CD4-positive, alpha-beta T cell treated with Interleukin-2 at 100 ng/mL for 4 hours (primary cell): ENCODE measurements around the gene WNT3A.

Experiments
- DNase-seq: peaks from one replicate; pipeline ENCODE4 v3.0.0-alpha.2; 2020; ENCODE audit warnings: low spot score

The WNT3A gene

GRCh38 chr1:228070173-228070572 is 63.4 kb downstream of the WNT3A start:
- no peak for DNase-seq

GRCh38 chr1:228070851-228071250 is 64.1 kb downstream of the WNT3A start:
- DNase-seq: no peak

DNA sequence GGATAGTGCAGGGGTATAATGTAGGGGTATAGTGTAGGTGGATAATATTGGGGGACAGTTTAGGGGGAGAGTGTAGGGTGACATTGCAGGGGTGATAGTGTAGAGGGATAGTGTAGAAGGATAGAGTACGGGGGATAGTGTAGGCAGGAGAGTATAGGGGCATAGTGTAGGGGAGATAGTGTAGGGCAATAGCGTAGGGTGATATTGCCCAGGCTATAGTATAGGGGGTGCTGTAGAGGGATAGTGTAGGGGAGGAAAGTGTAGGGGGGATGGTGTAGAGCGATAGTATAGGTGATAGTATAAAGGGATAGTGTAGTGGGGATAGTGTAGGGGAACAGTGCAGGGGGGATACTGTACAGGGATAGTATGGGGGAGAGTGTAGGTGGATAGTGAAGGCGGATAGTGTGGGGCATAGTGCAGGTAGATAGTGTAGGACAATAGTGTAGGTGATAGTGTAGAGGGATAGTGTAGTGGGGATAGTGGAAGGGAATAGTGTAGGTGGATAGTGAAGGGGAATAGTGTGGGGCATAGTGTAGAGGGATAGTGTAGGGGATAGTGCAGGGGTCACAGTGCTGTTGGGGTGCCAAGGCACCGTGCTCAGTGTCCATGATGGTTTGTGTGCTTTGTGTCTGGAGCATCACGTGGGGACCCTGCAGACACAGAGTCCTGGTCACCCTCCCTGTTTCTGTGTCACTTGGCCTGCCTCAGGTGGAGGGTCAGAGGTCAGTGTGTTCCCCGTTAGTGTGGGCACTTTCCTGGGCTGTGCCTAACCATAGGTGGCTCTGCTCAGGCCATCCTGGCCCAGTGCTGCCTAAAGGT is 65.2 kb downstream of the WNT3A start:
- DNase-seq: no peak

GRCh38 chr1:228072658-228073043 is 65.9 kb downstream of the WNT3A start:
- DNase-seq: no peak

DNA sequence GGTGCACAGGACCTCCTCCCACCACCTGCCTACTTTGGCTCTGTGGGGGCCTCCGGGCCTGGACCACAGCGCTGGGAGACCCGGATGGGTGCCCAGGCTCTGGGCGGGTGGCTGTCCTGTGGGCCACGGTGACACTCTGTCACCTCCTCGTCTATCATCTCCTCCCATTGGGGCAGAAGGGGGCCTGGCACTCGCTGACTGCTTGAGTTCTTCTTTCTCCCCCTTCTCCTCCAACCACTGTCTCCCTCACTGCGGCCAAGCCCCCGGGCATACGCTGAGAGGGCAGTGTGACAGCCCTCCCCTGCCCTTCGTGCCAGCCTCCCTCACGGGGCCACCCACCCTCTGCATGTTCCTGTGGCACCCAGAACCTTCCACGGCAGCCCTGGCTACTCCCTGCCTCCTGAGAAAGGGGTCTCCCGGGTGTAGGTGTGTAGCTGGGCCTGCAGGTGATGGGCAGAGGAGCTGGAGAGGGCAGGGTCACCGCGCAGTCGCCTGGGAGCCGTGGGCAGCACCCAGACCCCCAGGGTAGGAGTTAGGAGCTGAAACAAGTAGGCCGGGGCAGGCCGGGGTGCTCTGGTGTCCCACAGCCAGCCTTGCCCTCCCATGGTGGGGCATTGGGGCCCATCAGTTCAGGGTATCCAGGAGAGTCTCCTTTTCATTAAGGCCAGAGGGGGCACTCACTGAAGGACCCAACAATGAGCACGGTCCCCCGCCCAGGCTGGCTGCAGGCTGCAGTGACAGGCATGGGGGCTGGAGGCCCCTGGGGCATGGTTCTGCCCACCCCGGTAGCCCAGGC is 66.5 kb downstream of the WNT3A start:
- DNase-seq: no peak

DNA sequence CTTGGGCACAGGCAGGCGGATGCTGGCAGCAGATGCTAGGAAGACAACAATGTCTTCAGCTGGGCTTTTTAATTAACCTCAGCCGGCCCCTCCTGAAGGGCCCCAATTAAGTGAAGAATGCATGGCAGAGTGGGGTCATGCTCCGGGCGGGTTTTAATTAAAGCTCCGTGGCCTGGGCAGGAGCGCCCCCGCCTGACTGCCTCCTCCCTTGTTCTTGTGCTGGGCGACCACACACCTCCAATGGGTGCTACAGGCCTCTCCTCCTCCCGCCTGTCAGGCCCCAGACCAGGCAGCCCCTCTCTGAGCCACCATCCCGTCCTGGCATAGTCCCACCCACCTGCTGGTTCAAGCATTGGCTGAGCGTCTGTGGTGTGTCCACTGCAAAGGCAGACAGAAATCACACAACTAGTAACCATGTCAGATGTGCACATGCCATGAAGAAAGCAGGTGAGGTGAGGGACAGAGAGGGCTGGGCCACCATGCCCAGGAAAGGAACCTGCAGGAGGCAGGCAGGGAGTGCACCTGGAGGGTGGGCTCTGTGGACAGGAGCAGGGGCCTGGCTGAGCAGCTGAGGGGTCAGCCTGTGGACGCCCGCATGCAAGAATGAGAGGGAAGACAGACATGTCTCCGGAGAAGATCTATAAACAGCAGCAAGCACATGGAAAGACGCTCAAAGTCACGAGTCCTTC is 67.2 kb downstream of the WNT3A start:
- DNase-seq: no peak

DNA sequence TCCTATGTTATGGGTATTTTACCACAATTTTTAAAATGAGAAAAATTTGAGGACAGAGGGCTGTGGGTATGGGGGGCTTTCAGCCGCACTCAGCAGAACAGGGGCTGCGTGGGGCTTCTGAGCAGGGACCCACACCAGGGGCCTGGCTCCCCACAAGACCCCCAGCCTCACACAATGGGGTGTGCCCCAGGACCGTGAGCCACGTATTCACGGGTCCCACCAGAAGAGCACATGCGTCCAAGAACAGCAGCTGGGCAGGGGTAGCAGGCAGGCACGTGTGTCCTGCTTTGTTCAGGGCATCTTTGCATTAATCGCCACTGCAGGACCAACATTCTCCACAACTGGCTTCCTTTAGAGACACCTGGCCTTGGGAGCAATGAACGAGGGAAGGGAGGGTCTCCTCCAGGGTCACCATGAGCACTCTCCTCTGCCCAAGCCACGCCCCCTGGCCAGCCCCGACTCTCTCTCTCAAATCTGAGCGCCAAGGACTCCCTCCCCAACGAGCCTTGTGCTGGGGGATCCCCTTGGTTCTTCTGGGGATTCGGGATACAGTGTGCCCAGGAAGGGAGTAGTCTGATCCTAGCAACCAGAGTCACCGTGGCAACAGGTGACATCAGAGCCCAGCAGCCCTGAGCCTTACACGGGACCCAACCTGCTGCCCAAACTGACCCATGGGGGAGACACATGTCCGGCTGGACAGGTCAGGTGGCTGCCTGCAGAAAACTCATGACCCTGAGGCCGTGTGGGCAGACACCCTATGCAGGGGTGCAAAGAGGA is 68.3 kb downstream of the WNT3A start:
- DNase-seq: no peak

DNA sequence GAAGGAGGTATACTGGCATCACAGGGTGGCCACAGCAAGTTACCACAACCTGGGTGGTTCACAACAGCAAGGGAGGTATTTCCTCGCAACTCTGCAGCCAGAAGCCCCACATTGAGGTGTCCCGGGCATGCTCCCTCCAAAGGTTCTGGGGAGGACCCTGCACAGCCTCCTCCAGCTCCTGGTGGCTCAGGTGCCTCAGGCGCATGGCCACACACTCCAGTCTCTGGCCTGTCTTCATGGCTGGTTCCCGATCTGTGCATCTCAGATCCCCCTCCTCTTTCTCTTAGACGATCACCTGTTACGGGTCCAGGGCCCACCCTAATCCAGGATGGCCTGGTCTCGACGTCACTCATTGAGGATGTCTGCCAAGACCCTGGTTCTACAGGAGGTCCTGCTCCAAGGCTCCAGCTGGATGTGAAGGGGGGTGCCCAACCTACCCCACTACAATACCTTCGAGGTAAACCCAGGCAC is 69.0 kb downstream of the WNT3A start:
- DNase-seq: no peak

- DNase-seq: no peak
Observed at GRCh38 chr1:228076796-228077430, 70.1 kb downstream of the WNT3A start.

GRCh38 chr1:228077565-228078330 is 71.0 kb downstream of the WNT3A start:
- no peak for DNase-seq

DNA sequence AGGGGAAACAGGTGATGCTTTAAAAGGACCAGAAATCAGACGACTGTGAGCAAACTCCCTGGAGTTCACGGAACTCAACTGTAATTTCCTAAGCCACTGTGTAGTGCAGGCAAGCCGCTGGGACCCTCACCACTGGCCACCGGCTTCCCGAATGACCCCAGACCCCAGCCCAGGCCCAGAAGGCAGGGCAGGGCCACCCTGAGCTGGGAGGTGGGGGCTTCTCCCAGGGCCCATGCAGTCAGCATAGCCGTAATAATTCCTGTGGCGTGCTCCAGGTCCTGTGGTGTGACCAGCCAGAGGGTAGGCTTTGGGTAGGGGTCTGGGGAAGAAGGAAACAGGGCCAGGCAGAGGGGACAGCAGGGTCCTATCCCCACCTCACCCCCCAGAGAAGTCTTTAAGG is 72.2 kb downstream of the WNT3A start:
- no peak for DNase-seq

- DNase-seq: no peak
Observed at GRCh38 chr1:228079601-228080263, 72.9 kb downstream of the WNT3A start.

- no peak for DNase-seq
Observed at GRCh38 chr1:228081144-228081543, 74.3 kb downstream of the WNT3A start.

- no peak for DNase-seq
Observed at GRCh38 chr1:228081578-228082213, 74.9 kb downstream of the WNT3A start.

- DNase-seq: peak; percentile 92
Observed at GRCh38 chr1:228082214-228082917, 75.6 kb downstream of the WNT3A start, which contains the start of gene ARF1. ARF1 (plus strand) TSS chr1:228082708; CDS start chr1:228097115, 14,407 bp downstream.

DNA sequence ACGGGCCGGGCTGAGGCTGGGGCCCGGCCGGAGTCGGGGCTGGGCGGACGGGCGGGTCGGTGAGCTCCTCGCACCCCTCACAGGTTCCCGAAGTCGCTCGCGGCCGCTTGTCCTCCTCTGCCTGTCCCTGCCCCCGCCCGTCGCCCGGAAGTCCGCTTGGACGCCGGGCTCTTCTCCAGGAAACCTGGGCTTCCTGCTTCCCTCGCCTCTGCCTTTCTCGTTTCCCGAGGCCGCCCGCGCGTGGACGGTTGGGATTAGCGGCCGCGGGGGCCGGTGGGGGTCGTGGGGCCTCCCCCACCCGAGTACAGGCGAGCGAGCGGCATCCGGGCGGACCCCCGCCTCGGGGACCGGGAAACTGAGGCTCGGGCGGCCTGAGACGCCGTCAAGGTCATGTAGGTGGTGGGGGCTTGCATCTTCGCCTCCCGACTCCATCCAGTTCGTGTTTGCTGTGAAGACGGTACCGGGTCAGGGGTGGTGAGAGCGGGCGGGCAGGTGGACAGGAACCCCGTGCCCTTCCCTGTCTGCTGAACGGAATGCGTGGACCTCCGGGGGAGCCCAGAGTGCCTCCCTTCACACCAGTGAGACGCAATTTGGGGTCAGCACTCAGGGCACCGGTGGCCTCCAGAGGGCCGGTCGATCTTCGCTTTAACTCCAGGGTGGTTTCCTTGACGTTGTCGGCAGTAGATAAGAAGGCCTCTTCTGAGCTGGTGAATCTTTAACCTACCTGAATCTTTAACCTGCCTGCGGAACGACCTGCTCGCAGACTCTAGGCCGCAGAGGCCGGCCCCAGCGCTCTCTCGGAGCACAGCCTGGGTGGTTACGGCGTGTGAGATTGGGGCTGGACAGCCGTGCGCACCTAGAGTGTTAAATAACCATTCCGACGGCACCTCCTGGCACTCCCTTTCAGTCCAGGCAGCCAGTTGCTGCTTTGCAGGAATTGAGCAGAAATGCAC is 76.4 kb downstream of the WNT3A start:
- DNase-seq: no peak

DNA sequence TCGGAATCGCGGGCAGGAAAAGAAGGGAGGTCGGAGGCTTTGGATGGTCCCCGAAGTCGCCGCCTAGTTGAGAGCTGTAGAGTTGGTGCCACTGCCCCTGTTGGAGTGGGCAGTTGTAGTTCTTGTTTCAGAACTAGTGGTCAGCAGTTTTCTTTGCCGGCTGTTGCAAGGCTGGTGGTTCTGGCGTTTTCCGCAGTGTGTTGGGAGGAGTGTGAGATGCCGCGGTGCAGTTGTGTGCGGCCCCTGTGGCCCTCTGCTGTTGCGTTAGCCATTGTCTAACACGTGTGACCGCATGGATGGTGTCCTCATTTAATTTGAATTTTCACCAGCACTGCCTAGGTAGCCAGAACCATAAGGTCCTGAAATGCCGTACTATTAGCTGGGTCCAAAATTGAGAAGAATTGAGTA is 77.1 kb downstream of the WNT3A start:
- DNase-seq: no peak

- no peak for DNase-seq
Observed at GRCh38 chr1:228084325-228084724, 77.5 kb downstream of the WNT3A start.
